Measurements from ENCODE around the gene FSIP2.

Gene FSIP2

DNA sequence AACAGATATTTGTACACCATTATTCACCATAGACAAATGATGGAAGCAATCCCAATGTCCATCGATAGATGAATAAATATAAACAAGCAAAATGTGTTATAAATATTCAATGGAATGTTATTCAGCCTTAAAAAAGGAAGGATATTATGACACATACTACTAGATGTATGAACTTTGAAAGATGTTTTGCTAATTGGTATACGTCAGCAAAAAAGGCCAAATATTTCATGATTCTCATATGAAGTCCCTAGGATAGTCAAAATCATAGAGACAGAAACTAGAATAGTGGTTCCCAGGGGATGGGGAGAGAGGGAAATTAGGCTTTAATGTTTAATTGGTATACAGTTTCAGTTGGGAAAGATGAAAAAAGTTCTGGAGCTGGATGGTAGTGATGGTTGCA lies 85.2 kb downstream of the FSIP2 start:
- no peak overlapping the region for H2BK5ac ChIP-seq (ENCODE audit: low read length)
- H2BK15ac ChIP-seq (ENCODE audit: low read length) = no peak overlapping the region
- no peaks in the 10 kb centered on the region for H3K36me3 ChIP-seq (replicated peaks in 1 of 2; ENCODE audit: control insufficient read depth in 2 of 2, insufficient read depth in 2 of 2, low read length in 2 of 2)
- H2BK120ac ChIP-seq (ENCODE audit: low read depth, low read length) = no peak overlapping the region
- no peak overlapping the region for H3K23ac ChIP-seq (ENCODE audit: low read depth, low read length, poor library complexity)
- H3K4me1 ChIP-seq (ENCODE audit: control insufficient read depth in 2 of 2, insufficient read depth in 1 of 2, low read depth in 1 of 2, low read length in 2 of 2) = no peaks in the 10 kb centered on the region
- H3K9ac ChIP-seq (ENCODE audit: low read depth, low read length, poor library complexity) = no peak overlapping the region
- H2AFZ ChIP-seq (ENCODE audit: low read length) = no peak overlapping the region
- no peaks in the 10 kb centered on the region for H3K79me1 ChIP-seq (ENCODE audit: low read depth, low read length)
- H3K18ac ChIP-seq (ENCODE audit: low read length) = no peak overlapping the region
- H4K91ac ChIP-seq (ENCODE audit: low read depth, low read length, poor library complexity) = no peak overlapping the region
- no peak overlapping the region for H3K14ac ChIP-seq (ENCODE audit: low read length)
- no peak overlapping the region for H2AK5ac ChIP-seq (ENCODE audit: low read depth, low read length)
- no CpG with 5 or more reads among the region's 2 CpGs for WGBS, 2 donors (ENCODE audit: extremely low coverage in 2 of 2, insufficient read length in 2 of 2, insufficient replicate concordance in 1 of 2)
- H3K27me3 ChIP-seq (ENCODE audit: control insufficient read depth in 3 of 3, insufficient read depth in 3 of 3, low read depth in 1 of 3, low read length in 3 of 3) = no peaks in the 10 kb centered on the region
- no peak overlapping the region for H3K27ac ChIP-seq (replicated peaks; ENCODE audit: low read length)
- H3K9me3 ChIP-seq (replicated peaks in 1 of 2; ENCODE audit: control insufficient read depth in 2 of 2, insufficient read depth in 1 of 2, low read depth in 1 of 2, low read length in 2 of 2) = peaks cover 0 to 2% of the 10 kb centered on the region in 2 donors
- H3K4me3 ChIP-seq (ENCODE audit: low read length in 2 of 2) = no peak overlapping the region
- H4K8ac ChIP-seq (ENCODE audit: low read depth, low read length) = no peak overlapping the region
- no peak for DNase-seq (ENCODE audit: low spot score)
- no peak overlapping the region for H3K4me2 ChIP-seq (ENCODE audit: insufficient read depth, low read length, poor library complexity, severe bottlenecking)
- H2BK12ac ChIP-seq (ENCODE audit: low read length) = no peak overlapping the region
- H3K4ac ChIP-seq (ENCODE audit: low read length) = no peak overlapping the region

DNA sequence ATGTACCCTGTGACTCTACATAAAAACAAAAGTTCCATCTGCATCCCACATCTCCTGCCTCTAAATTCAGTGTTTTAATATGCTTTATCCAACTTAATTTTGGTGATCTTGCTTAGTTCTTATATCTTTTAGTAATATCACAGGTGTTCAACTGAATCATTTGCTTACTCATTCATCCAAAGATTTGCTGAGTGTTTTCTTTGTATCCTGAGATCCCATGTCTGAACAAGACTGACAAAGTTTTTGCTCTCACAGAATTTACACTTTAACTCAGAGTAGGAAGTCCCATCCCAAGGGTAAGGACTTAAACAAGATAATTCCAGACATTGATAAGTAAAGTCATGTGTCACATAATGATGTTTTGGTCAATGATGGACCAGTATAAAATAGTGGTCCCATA lies 87.0 kb downstream of the FSIP2 start:
- no peak overlapping the region for H3K4me3 ChIP-seq (ENCODE audit: low read length in 2 of 2)
- no peak overlapping the region for H2BK15ac ChIP-seq (ENCODE audit: low read length)
- no peak overlapping the region for H3K9ac ChIP-seq (ENCODE audit: low read depth, low read length, poor library complexity)
- H3K27me3 ChIP-seq (ENCODE audit: control insufficient read depth in 3 of 3, insufficient read depth in 3 of 3, low read depth in 1 of 3, low read length in 3 of 3) = no peaks in the 10 kb centered on the region
- no peaks in the 10 kb centered on the region for H3K4me1 ChIP-seq (ENCODE audit: control insufficient read depth in 2 of 2, insufficient read depth in 1 of 2, low read depth in 1 of 2, low read length in 2 of 2)
- H4K91ac ChIP-seq (ENCODE audit: low read depth, low read length, poor library complexity) = no peak overlapping the region
- no peak overlapping the region for H3K27ac ChIP-seq (replicated peaks; ENCODE audit: low read length)
- no peak overlapping the region for H2BK120ac ChIP-seq (ENCODE audit: low read depth, low read length)
- H3K4me2 ChIP-seq (ENCODE audit: insufficient read depth, low read length, poor library complexity, severe bottlenecking) = no peak overlapping the region
- H3K23ac ChIP-seq (ENCODE audit: low read depth, low read length, poor library complexity) = no peak overlapping the region
- H2AK5ac ChIP-seq (ENCODE audit: low read depth, low read length) = no peak overlapping the region
- H3K36me3 ChIP-seq (replicated peaks in 1 of 2; ENCODE audit: control insufficient read depth in 2 of 2, insufficient read depth in 2 of 2, low read length in 2 of 2) = no peaks in the 10 kb centered on the region
- no peak overlapping the region for H3K14ac ChIP-seq (ENCODE audit: low read length)
- no peaks in the 10 kb centered on the region for H3K9me3 ChIP-seq (replicated peaks in 1 of 2; ENCODE audit: control insufficient read depth in 2 of 2, insufficient read depth in 1 of 2, low read depth in 1 of 2, low read length in 2 of 2)
- H3K4ac ChIP-seq (ENCODE audit: low read length) = no peak overlapping the region
- no peak overlapping the region for H4K8ac ChIP-seq (ENCODE audit: low read depth, low read length)
- no peak for DNase-seq (ENCODE audit: low spot score)
- H2BK12ac ChIP-seq (ENCODE audit: low read length) = no peak overlapping the region
- H2AFZ ChIP-seq (ENCODE audit: low read length) = no peak overlapping the region
- no peaks in the 10 kb centered on the region for H3K79me1 ChIP-seq (ENCODE audit: low read depth, low read length)
- no peak overlapping the region for H3K18ac ChIP-seq (ENCODE audit: low read length)
- H2BK5ac ChIP-seq (ENCODE audit: low read length) = no peak overlapping the region

DNA sequence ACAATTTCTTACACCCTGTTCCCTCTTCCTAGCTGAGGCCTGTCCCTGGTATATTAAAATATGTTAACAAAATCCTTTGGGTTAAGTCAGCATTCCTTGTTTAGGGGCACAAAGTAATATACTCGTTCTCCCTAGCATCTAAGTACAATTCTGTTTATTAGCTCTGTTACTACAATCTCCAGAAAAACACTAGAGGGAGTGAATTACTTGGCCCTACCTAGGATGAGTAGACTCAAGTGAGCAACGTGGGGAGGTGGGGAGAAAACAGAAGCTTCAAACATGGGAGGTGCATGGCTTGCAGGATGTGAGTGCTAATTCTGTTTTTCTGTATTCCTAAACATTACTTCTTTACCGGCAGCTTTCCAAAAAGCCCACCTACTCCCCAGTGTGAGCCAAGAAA lies 89.7 kb downstream of the FSIP2 start:
- Histone ChIP-seq H4K8ac (ENCODE audit: low read depth, low read length) (no peak overlapping the region), H2AK5ac (ENCODE audit: low read depth, low read length) (no peak overlapping the region), H3K9ac (ENCODE audit: low read depth, low read length, poor library complexity) (no peak overlapping the region), H3K4me2 (ENCODE audit: insufficient read depth, low read length, poor library complexity, severe bottlenecking) (no peak overlapping the region), H2AFZ (ENCODE audit: low read length) (no peak overlapping the region), H3K14ac (ENCODE audit: low read length) (no peak overlapping the region), H3K4me3 (ENCODE audit: low read length in 2 of 2) (no peak overlapping the region), H3K36me3 (replicated peaks in 1 of 2; ENCODE audit: control insufficient read depth in 2 of 2, insufficient read depth in 2 of 2, low read length in 2 of 2) (no peaks in the 10 kb centered on the region), H3K18ac (ENCODE audit: low read length) (no peak overlapping the region), H2BK15ac (ENCODE audit: low read length) (no peak overlapping the region), H3K4ac (ENCODE audit: low read length) (no peak overlapping the region), H3K79me1 (ENCODE audit: low read depth, low read length) (no peaks in the 10 kb centered on the region), H3K9me3 (replicated peaks in 1 of 2; ENCODE audit: control insufficient read depth in 2 of 2, insufficient read depth in 1 of 2, low read depth in 1 of 2, low read length in 2 of 2) (no peaks in the 10 kb centered on the region), H4K91ac (ENCODE audit: low read depth, low read length, poor library complexity) (no peak overlapping the region), H2BK120ac (ENCODE audit: low read depth, low read length) (no peak overlapping the region), H3K27ac (replicated peaks; ENCODE audit: low read length) (no peak overlapping the region), H2BK5ac (ENCODE audit: low read length) (no peak overlapping the region), H3K27me3 (ENCODE audit: control insufficient read depth in 3 of 3, insufficient read depth in 3 of 3, low read depth in 1 of 3, low read length in 3 of 3) (no peaks in the 10 kb centered on the region), H3K23ac (ENCODE audit: low read depth, low read length, poor library complexity) (no peak overlapping the region), H3K4me1 (ENCODE audit: control insufficient read depth in 2 of 2, insufficient read depth in 1 of 2, low read depth in 1 of 2, low read length in 2 of 2) (no peaks in the 10 kb centered on the region), H2BK12ac (ENCODE audit: low read length) (no peak overlapping the region)
- no CpG with 5 or more reads among the region's 3 CpGs for WGBS, 2 donors (ENCODE audit: extremely low coverage in 2 of 2, insufficient read length in 2 of 2, insufficient replicate concordance in 1 of 2)
- DNase-seq (ENCODE audit: low spot score) = no peak

DNA sequence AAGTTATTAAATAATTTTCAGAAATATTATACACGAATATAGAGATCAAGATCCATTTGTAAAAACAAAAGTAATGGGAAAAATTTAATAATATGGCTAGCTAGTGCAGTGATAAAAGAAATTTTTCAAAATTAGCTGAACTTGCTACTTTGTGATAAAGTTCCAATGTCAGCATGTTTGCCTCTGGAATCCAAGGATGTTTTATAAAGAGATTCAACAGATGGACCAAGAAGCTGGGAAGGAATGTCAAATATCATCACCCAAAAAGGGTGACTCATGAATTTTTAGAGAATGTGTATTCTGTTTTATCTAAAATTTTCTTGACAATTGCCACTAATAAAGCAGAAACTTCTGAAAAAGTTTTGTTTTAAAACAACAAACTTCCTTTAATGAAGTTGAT lies 95.3 kb downstream of the FSIP2 start:
- H3K27ac ChIP-seq (replicated peaks; ENCODE audit: low read length) = no peak overlapping the region
- H2BK5ac ChIP-seq (ENCODE audit: low read length) = no peak overlapping the region
- H3K9me3 ChIP-seq (replicated peaks in 1 of 2; ENCODE audit: control insufficient read depth in 2 of 2, insufficient read depth in 1 of 2, low read depth in 1 of 2, low read length in 2 of 2) = peaks cover 0 to 3% of the 10 kb centered on the region in 2 donors
- H2BK15ac ChIP-seq (ENCODE audit: low read length) = no peak overlapping the region
- no peak for DNase-seq (ENCODE audit: low spot score)
- no peak overlapping the region for H2AFZ ChIP-seq (ENCODE audit: low read length)
- no peaks in the 10 kb centered on the region for H3K36me3 ChIP-seq (replicated peaks in 1 of 2; ENCODE audit: control insufficient read depth in 2 of 2, insufficient read depth in 2 of 2, low read length in 2 of 2)
- no peaks in the 10 kb centered on the region for H3K27me3 ChIP-seq (ENCODE audit: control insufficient read depth in 3 of 3, insufficient read depth in 3 of 3, low read depth in 1 of 3, low read length in 3 of 3)
- H3K23ac ChIP-seq (ENCODE audit: low read depth, low read length, poor library complexity) = no peak overlapping the region
- H3K4ac ChIP-seq (ENCODE audit: low read length) = no peak overlapping the region
- no peaks in the 10 kb centered on the region for H3K4me1 ChIP-seq (ENCODE audit: control insufficient read depth in 2 of 2, insufficient read depth in 1 of 2, low read depth in 1 of 2, low read length in 2 of 2)
- H4K8ac ChIP-seq (ENCODE audit: low read depth, low read length) = no peak overlapping the region
- no peak overlapping the region for H3K4me3 ChIP-seq (ENCODE audit: low read length in 2 of 2)
- no peak overlapping the region for H4K91ac ChIP-seq (ENCODE audit: low read depth, low read length, poor library complexity)
- H2AK5ac ChIP-seq (ENCODE audit: low read depth, low read length) = no peak overlapping the region
- no peak overlapping the region for H3K9ac ChIP-seq (ENCODE audit: low read depth, low read length, poor library complexity)
- no CpG with 5 or more reads among the region's 1 CpG for WGBS, 2 donors (ENCODE audit: extremely low coverage in 2 of 2, insufficient read length in 2 of 2, insufficient replicate concordance in 1 of 2)
- H2BK12ac ChIP-seq (ENCODE audit: low read length) = no peak overlapping the region
- H3K14ac ChIP-seq (ENCODE audit: low read length) = no peak overlapping the region
- H3K18ac ChIP-seq (ENCODE audit: low read length) = no peak overlapping the region
- H3K4me2 ChIP-seq (ENCODE audit: insufficient read depth, low read length, poor library complexity, severe bottlenecking) = no peak overlapping the region
- no peak overlapping the region for H2BK120ac ChIP-seq (ENCODE audit: low read depth, low read length)
- no peaks in the 10 kb centered on the region for H3K79me1 ChIP-seq (ENCODE audit: low read depth, low read length)
